Body of pancreas (tissue), 4 donors: ENCODE data around the gene LAPTM5. TPM values are rescaled to one million over a fixed set of nuclear protein-coding genes. Genes with fewer than 3 reads are reported as not detected.
A peak's percentile ranks its signal among the peaks of the same experiment; 100 is the strongest.

ENCODE experiments used
- ATAC-seq: fragments of 150-250 bp; one replicate; pipeline ENCODE4 v1.9.1; 2016
- DNase-seq, 4 donors: peaks; one replicate each; pipeline ENCODE4 v3.0.0-alpha.2; 2019
- H3K27ac ChIP-seq, 4 donors: fragments of 200-600 bp; sonication (generic); 1 replicate in 3 of 4; 2 replicates in 1 of 4; pipeline versions ENCODE4 v1.5.1 to v1.6.1; 2016 to 2019; ENCODE audit warnings: mild to moderate bottlenecking in 1 of 4, mixed read lengths in 1 of 4, moderate library complexity in 1 of 4
- H3K27me3 ChIP-seq, 2 donors: fragments of 200-600 bp; sonication (generic); one replicate each; pipeline ENCODE4 v1.6.0; 2016; ENCODE audit warnings: mild to moderate bottlenecking in 1 of 2
- H3K36me3 ChIP-seq, 2 donors: fragments of 200-600 bp; sonication (generic); replicated peaks in 1 of 2; 2 replicates each; pipeline ENCODE4 v1.5.1; 2016; ENCODE audit warnings: low read depth in 2 of 2; ENCODE audit not compliant: insufficient read depth in 1 of 2
- H3K4me1 ChIP-seq: fragments of 200-600 bp; sonication (generic); one replicate; pipeline ENCODE4 v1.6.0; 2016
- H3K4me3 ChIP-seq, 2 donors: fragments of 200-600 bp; sonication (generic); 1 replicate in 1 of 2; 2 replicates in 1 of 2; pipeline ENCODE4 v1.5.1; 2016 to 2019
- H3K9me3 ChIP-seq, 3 donors: fragments of 200-600 bp; sonication (generic); 1 replicate in 2 of 3; 2 replicates in 1 of 3; pipeline ENCODE4 v1.5.1; 2016
- POLR2A ChIP-seq, 3 donors: fragments of 450-650 bp; IDR thresholded peaks; one replicate each; pipeline ENCODE4 v1.6.1; 2016; ENCODE audit warnings: antibody characterized with exemption in 3 of 3, mild to moderate bottlenecking in 2 of 3
- WGBS, 2 donors: methylation state at CpG; one replicate each; pipeline ENCODE4 v1.1.5; 2017; 5-methylcytosine and 5-hydroxymethylcytosine counted together
- intact Hi-C: fragments of 100-400 bp; cut with DNase I; formaldehyde crosslinking; loops from one replicate; pipeline ENCODE4 v1.15.1; 2023
- total RNA-seq, 2 donors: library from RNA; depleted of rRNA; stranded (reverse); fragments of >200 nt; gene quantifications; one replicate each; pipeline ENCODE4 v1.1.0, GENCODE V29; 2016
- TF ChIP-seq, protein P1 (sequence below), 7 experiments: fragments of 450-650 bp in 4 of 7; fragments of 200-600 bp in 3 of 7; sonication (generic) in 3 of 7; IDR thresholded peaks; one replicate each; pipeline ENCODE4 v1.5.1; 2016 to 2019; ENCODE audit warnings: antibody characterized with exemption in 7 of 7

Gene LAPTM5
- total RNA-seq, 2 donors from 2014 or later: 6.3 to 25.2 TPM

DNA sequence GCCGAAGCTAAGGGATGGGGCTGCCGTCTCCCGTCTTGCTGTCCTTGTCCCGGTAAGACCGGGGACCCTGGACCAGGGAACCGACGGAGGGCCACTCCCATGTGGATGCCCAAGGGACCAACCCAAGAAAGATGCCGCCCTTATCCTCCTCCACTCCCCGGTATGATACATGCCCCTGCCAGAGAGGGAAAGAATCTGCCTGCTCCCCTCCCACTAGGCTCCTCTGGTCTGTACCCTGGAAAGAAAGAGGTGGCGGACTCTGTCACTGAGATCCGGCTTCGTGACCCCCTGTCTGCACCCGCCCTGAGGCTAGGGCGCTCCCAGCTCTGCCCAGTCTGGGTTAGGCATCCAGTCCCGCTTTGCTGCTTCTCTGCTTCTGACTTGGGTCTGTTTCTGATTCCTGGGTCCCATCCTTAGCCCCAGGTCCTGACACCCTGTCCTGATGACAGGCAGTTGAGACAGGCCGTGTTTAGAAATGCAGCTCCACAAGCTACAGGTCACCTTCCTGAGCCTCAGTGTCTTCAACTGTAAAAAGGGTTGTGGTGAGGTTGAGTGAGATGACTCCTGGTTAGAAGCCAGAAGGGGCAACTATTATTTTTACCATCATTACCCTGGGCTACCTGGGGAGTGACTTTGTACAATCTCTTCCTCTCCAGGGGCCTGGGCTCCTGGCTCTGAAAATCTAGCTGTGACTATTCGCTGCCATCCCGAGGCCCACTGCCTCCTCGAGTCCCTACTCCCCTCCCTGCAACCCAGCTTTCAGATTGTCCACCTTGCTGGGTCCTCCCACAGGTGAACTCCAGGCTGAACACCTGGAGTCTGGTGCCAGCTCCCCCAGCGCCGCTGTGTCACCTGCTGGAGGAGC is 37.9 kb downstream of the LAPTM5 start:
- intact Hi-C loops: loop anchor here (5.0 kb wide), 2 partner anchors 58 to 193 kb away; no protein-coding TSS in a partner anchor
- H3K4me3 ChIP-seq: no peak overlapping the region
- WGBS, 2 donors: 30 to 54% methylated on average over 8 to 21 of the region's 21 CpGs
- no peaks in the 10 kb centered on the region for H3K27me3 ChIP-seq
- no peak for TF ChIP-seq POLR2A (IDR thresholded peaks at IDR 0.05)
- TF ChIP-seq, protein P1, sequence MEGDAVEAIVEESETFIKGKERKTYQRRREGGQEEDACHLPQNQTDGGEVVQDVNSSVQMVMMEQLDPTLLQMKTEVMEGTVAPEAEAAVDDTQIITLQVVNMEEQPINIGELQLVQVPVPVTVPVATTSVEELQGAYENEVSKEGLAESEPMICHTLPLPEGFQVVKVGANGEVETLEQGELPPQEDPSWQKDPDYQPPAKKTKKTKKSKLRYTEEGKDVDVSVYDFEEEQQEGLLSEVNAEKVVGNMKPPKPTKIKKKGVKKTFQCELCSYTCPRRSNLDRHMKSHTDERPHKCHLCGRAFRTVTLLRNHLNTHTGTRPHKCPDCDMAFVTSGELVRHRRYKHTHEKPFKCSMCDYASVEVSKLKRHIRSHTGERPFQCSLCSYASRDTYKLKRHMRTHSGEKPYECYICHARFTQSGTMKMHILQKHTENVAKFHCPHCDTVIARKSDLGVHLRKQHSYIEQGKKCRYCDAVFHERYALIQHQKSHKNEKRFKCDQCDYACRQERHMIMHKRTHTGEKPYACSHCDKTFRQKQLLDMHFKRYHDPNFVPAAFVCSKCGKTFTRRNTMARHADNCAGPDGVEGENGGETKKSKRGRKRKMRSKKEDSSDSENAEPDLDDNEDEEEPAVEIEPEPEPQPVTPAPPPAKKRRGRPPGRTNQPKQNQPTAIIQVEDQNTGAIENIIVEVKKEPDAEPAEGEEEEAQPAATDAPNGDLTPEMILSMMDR (IDR thresholded peaks at IDR 0.05): no peak
- H3K27ac ChIP-seq: peak overlapping the region; percentile 92 to 99 (median 98)
- DNase-seq (no peak), ATAC-seq (no peak)
- H3K36me3 ChIP-seq: no peaks in the 10 kb centered on the region
- H3K4me1 ChIP-seq: peaks cover 12% of the 10 kb centered on the region
- no peaks in the 10 kb centered on the region for H3K9me3 ChIP-seq

DNA sequence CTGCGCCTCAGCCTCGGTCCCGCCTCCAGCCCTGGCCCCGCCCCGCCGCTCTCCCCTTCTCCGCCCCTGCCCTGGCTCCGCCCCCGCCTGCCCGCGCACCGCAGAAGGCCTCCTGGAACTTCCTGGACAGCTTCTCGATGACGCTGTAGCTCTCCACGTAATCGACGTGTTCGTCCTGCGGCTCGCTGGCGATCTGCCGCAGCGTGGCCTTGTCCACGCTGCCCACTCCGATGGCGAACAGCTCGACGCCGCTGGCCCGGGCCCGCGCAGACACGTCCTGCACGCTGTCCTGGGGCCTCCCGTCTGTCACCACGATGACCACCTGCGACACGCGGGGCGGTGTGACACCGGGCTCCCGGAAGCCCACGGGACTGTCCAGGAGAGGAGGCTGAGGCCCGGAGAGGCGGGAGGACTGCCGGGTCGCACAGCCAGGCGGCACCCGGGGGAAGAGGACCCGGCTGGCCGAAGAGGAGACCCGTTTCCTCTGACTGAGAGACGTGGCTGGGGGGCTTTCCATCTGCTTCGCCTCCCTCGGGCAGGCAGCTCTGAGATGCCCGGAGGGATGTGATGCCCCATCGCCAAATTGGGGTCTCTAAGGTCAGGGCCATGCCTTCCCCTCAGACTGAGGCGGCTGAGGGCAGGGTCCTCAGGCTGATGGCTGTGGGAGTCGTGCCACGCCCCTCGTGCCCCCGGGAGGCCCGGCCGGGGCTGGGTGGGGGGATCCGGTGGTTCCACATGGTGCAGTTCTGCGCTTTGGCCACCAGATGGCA is 38.8 kb downstream of the LAPTM5 start:
- TF ChIP-seq, protein P1 (IDR thresholded peaks at IDR 0.05): peak; percentile 92 to 98 (median 95)
- TF ChIP-seq POLR2A (IDR thresholded peaks at IDR 0.05): peak; percentile 81 to 92 (median 90)
- intact Hi-C loops: no loop called here
- DNase-seq (peak; percentile 74 to 99 (median 90)), ATAC-seq (peak; percentile 81)
- WGBS, 2 donors: 0% methylated on average over 60 of the region's 66 CpGs; no CpG with 5 or more reads in 1 of the 2 donors
- H3K4me1 ChIP-seq: peaks cover 12% of the 10 kb centered on the region
- peak overlapping the region; percentile 92 to 99 (median 98) for H3K27ac ChIP-seq
- H3K27me3 ChIP-seq: no peaks in the 10 kb centered on the region
- H3K36me3 ChIP-seq: no peaks in the 10 kb centered on the region
- H3K4me3 ChIP-seq: peak overlapping the region in 1 of 2 donors; percentile 5
- no peaks in the 10 kb centered on the region for H3K9me3 ChIP-seq

DNA sequence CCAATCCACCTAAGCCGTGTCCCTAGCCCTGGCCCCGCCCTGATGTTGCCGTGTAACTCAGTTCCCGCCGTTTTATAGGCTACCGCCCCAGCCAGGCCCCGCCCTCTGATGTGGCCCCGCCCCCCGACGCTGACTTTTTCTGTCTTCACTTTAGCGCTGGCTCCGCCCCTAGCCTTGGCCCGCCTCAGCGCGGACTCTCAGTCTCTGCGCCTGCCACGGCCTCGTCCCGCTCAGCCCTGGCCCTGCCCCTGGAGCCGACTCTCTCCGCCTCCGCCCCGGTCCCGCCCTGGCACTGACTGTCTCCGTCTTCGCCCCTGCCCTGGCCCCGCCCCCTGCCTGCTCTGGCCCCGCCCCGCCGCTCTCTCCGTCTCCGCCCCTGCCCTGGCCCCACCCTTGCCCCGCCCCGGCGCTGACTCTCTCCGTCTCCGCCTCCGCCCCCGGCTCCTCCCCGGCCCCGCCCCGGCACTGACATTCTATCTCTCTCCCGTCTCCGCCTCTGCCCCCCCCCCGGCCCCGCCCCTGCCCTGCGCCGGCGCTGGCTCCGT is 39.4 kb downstream of the LAPTM5 start:
- ATAC-seq (peak; percentile 84), DNase-seq (peak; percentile 99 to 100 (median 100))
- H3K4me1 ChIP-seq: peaks cover 12% of the 10 kb centered on the region
- peak in 1 of 3 donors; percentile 16 for TF ChIP-seq POLR2A (IDR thresholded peaks at IDR 0.05)
- TF ChIP-seq, protein P1 (IDR thresholded peaks at IDR 0.05): no peak
- peak overlapping the region; percentile 19 to 98 (median 82) for H3K27ac ChIP-seq
- H3K9me3 ChIP-seq: no peaks in the 10 kb centered on the region
- H3K36me3 ChIP-seq: no peaks in the 10 kb centered on the region
- intact Hi-C loops: no loop called here
- 1 to 2% methylated on average over 20 to 30 of the region's 50 CpGs for WGBS, 2 donors
- H3K27me3 ChIP-seq: no peaks in the 10 kb centered on the region
- no peak overlapping the region for H3K4me3 ChIP-seq

DNA sequence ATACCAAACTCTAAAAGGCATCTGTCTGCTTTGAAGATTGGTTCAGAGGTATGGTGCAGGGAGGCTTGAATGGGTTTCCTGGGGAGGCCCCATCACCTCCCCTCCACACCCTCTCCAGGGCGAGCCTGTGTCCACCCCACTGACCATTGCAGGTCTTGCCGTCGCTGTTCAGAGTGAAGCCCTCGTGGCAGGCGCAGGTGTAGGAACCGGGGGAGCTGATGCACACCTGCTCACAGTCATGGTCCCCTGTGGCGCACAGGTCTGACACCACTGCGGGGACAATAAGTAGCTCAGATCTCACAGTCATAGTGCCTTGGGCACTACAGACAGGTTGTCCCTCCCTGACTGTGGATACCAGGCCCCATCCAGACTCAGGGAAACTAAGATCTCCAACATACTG is 40.9 kb downstream of the LAPTM5 start:
- TF ChIP-seq, protein P1 (IDR thresholded peaks at IDR 0.05): no peak
- no peak for TF ChIP-seq POLR2A (IDR thresholded peaks at IDR 0.05)
- Histone ChIP-seq H3K4me3 (no peak overlapping the region), H3K27me3 (no peaks in the 10 kb centered on the region), H3K9me3 (no peaks in the 10 kb centered on the region), H3K4me1 (peaks cover 12% of the 10 kb centered on the region), H3K27ac (no peak overlapping the region), H3K36me3 (no peaks in the 10 kb centered on the region)
- DNase-seq: no peak
- intact Hi-C loops: no loop called here
- 93 to 96% methylated on average over 6 to 8 of the region's 8 CpGs for WGBS, 2 donors
- ATAC-seq: no peak
